SK-N-SH (cell line): ENCODE data around the gene OR10P1. TPM values are rescaled to one million over a fixed set of nuclear protein-coding genes. Genes with fewer than 3 reads are reported as not detected.

ENCODE experiments used
- CTCF ChIA-PET: fragments of 300-600, 350-600 bp; formaldehyde crosslinking; extraction: SDS; loops from one replicate; lab custom pipeline; 2021; lab: Yijun Ruan, JAX
- POLR2A ChIA-PET: fragments of 350-600 bp; sonication (Branson Sonifier 250); formaldehyde crosslinking; extraction: SDS; loops from one replicate; lab custom pipeline; 2020; ENCODE audit warnings: antibody characterized with exemption, inconsistent platforms; lab: Yijun Ruan, JAX
- DNase-seq: peaks from one replicate; pipeline ENCODE4 v3.0.0; 2012
- H2AFZ ChIP-seq: fragments of 200-600 bp; sonication (generic); 2 replicates; pipeline ENCODE4 v1.8.1; 2016; ENCODE audit warnings: antibody characterized with exemption, mild to moderate bottlenecking, low read depth
- H3F3A ChIP-seq: fragments of 200-600 bp; sonication (generic); replicated peaks from 2 replicates; pipeline ENCODE3; 2016; ENCODE audit warnings: antibody characterized with exemption, mild to moderate bottlenecking; ENCODE audit not compliant: insufficient read depth
- H3K27ac ChIP-seq, 2 experiments: fragments of 200-500 bp in 1 of 2; fragments of 200-600 bp in 1 of 2; sonication (Bioruptor generic) in 1 of 2; sonication (generic), shearing (Covaris generic) in 1 of 2; 2 replicates each; pipeline versions ENCODE4 v1.5.1 to v1.6.1; 2014 to 2016; ENCODE audit warnings: low read depth in 2 of 2, inconsistent platforms in 1 of 2, low read length in 1 of 2, mild to moderate bottlenecking in 1 of 2, mixed read lengths in 1 of 2
- H3K27me3 ChIP-seq: fragments of 200-600 bp; sonication (generic), shearing (Covaris generic); 2 replicates; pipeline ENCODE4 v1.6.1; 2016; ENCODE audit warnings: mixed run types; ENCODE audit not compliant: insufficient read depth
- H3K36me3 ChIP-seq, 2 experiments: fragments of 200-500 bp in 1 of 2; fragments of 200-600 bp in 1 of 2; sonication (Bioruptor generic) in 1 of 2; sonication (generic) in 1 of 2; replicated peaks in 1 of 2; 2 replicates each; pipeline versions ENCODE3 to v1.5.1; 2014 to 2016; ENCODE audit warnings: low read length in 1 of 2, mild to moderate bottlenecking in 1 of 2; ENCODE audit not compliant: insufficient read depth in 2 of 2, control insufficient read depth in 1 of 2
- H3K4me1 ChIP-seq, 2 experiments: fragments of 200-500 bp in 1 of 2; fragments of 200-600 bp in 1 of 2; sonication (Bioruptor generic) in 1 of 2; sonication (generic), shearing (Covaris generic) in 1 of 2; 2 replicates each; pipeline versions ENCODE4 v1.5.1 to v1.6.1; 2014 to 2016; ENCODE audit warnings: low read depth in 1 of 2, low read length in 1 of 2, mixed run types in 1 of 2; ENCODE audit not compliant: insufficient read depth in 2 of 2, control insufficient read depth in 1 of 2
- H3K4me2 ChIP-seq: fragments of 200-600 bp; sonication (generic), shearing (Covaris generic); 2 replicates; pipeline ENCODE4 v1.6.1; 2017; ENCODE audit warnings: mixed run types
- H3K4me3 ChIP-seq, 2 experiments: fragments of 200-500 bp in 1 of 2; fragments of 200-600 bp in 1 of 2; sonication (Bioruptor generic) in 1 of 2; sonication (generic), shearing (Covaris generic) in 1 of 2; 2 replicates each; pipeline versions ENCODE4 v1.5.1 to v1.8.1; 2014 to 2016; ENCODE audit warnings: low read depth in 2 of 2, inconsistent platforms in 1 of 2, low read length in 1 of 2, mild to moderate bottlenecking in 1 of 2, mixed read lengths in 1 of 2, moderate library complexity in 1 of 2
- H3K79me2 ChIP-seq: fragments of 200-600 bp; sonication (generic); 2 replicates; pipeline ENCODE4 v1.8.1; 2017; ENCODE audit warnings: mild to moderate bottlenecking; ENCODE audit not compliant: insufficient read depth
- H3K9ac ChIP-seq: fragments of 200-600 bp; sonication (generic); 2 replicates; pipeline ENCODE4 v1.6.1; 2017; ENCODE audit warnings: mixed run types
- H3K9me2 ChIP-seq: fragments of 200-600 bp; sonication (generic); 2 replicates; pipeline ENCODE4 v1.6.1; 2017; ENCODE audit warnings: mixed run types
- H3K9me3 ChIP-seq: fragments of 200-600 bp; sonication (generic); 2 replicates; pipeline ENCODE4 v1.6.1; 2017; ENCODE audit warnings: mixed run types, mild to moderate bottlenecking, moderate library complexity
- H4K20me1 ChIP-seq: fragments of 200-600 bp; sonication (generic); 2 replicates; pipeline ENCODE4 v1.6.1; 2017; ENCODE audit warnings: mild to moderate bottlenecking, mixed run types; ENCODE audit not compliant: insufficient read depth
- CHD2 ChIP-seq: fragments of 150-350 bp; IDR thresholded peaks from 2 replicates; pipeline ENCODE4 v1.6.1; 2018; ENCODE audit warnings: low read length; ENCODE audit not compliant: partially characterized antibody
- CTCF ChIP-seq: fragments of 200-600 bp; sonication (generic); IDR thresholded peaks from 2 replicates; pipeline ENCODE4 v1.6.1; 2017; ENCODE audit warnings: antibody characterized with exemption, mild to moderate bottlenecking, moderate library complexity
- EZH2phosphoT487 ChIP-seq: fragments of 200-600 bp; sonication (generic); IDR thresholded peaks from 2 replicates; pipeline ENCODE4 v1.6.1; 2017; ENCODE audit warnings: low read depth, mixed run types, mild to moderate bottlenecking, antibody characterized with exemption, moderate library complexity, borderline replicate concordance
- FOSL2 ChIP-seq: IDR thresholded peaks from 2 replicates; pipeline ENCODE4 v1.4.0; 2012; ENCODE audit warnings: low read depth, mild to moderate bottlenecking, moderate library complexity, borderline replicate concordance
- GATA2 ChIP-seq: sonication (generic); formaldehyde crosslinking; IDR thresholded peaks from 2 replicates; pipeline ENCODE4 v1.5.0; 2020; ENCODE audit warnings: mild to moderate bottlenecking, missing genetic modification reagents
- MXI1 ChIP-seq: IDR thresholded peaks from 2 replicates; pipeline ENCODE4 v1.6.1; 2012; ENCODE audit warnings: mild to moderate bottlenecking, low read depth, low read length, improper control_type of control experiment
- POLR2AphosphoS5 ChIP-seq: IDR thresholded peaks from 2 replicates; pipeline ENCODE4 v1.6.1; 2012; ENCODE audit warnings: low read depth, low read length
- RAD21 ChIP-seq: IDR thresholded peaks from 2 replicates; pipeline ENCODE4 v1.6.1; 2012; ENCODE audit warnings: mild to moderate bottlenecking, low read length
- RCOR1 ChIP-seq: fragments of 150-350 bp; IDR thresholded peaks from 2 replicates; pipeline ENCODE4 v1.6.1; 2017; ENCODE audit warnings: antibody characterized with exemption, low read length
- SMC3 ChIP-seq: IDR thresholded peaks from 2 replicates; pipeline ENCODE4 v1.6.1; 2012; ENCODE audit warnings: low read depth, low read length, improper control_type of control experiment
- TAF1 ChIP-seq: IDR thresholded peaks from 2 replicates; pipeline ENCODE4 v1.6.1; 2012; ENCODE audit warnings: low read depth, mild to moderate bottlenecking, low read length, moderate library complexity, borderline replicate concordance
- YY1 ChIP-seq: IDR thresholded peaks from 2 replicates; pipeline ENCODE4 v1.4.0; 2012; ENCODE audit warnings: low read depth, mild to moderate bottlenecking
- ZBTB33 ChIP-seq: IDR thresholded peaks from 2 replicates; pipeline ENCODE4 v1.4.0; 2012; ENCODE audit warnings: low read depth, borderline replicate concordance
- WGBS: methylation state at CpG from one replicate; pipeline ENCODE4 v1.1.6; 2017; ENCODE audit warnings: low lambda C conversion rate; 5-methylcytosine and 5-hydroxymethylcytosine counted together
- polyA plus RNA-seq, 3 experiments: library from polyadenylated mRNA; depleted of rRNA; stranded (reverse); fragments of >200 nt; gene quantifications; 2 replicates each; pipeline ENCODE4 v1.2.3, GENCODE V29; 2012
- TF ChIP-seq, protein P1 (sequence below): fragments of 150-350 bp; IDR thresholded peaks from 2 replicates; pipeline ENCODE4 v1.6.1; 2016; ENCODE audit warnings: mild to moderate bottlenecking, low read depth, low read length

Gene OR10P1
- polyA plus RNA-seq, 1 of the 3 experiments (the other 2 are of a cell fraction), result not detected

DNA sequence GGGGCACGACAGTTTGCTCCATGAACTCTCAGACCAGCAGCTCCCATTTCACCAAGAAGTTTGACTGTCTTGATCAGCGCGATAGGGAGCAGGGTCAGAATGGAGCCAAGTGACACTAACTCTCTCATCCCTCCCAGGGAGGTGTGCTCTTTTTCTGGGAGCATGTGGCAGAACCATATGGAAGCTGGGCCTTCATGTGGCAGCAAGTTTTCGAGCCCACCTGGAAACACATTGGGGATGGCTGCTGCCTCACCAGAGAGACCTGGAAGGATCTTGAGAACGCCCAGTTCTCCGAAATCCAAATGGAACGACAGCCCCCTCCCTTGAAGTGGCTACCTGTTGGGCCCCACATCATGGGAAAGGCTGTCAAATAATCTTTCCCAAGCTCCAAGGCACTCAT, 47.0 kb downstream of the OR10P1 start:
- POLR2A ChIA-PET, result no interaction called here
- Histone ChIP-seq H3K4me3 (no peak overlapping the region), H3K27ac (no peak overlapping the region), H2AFZ (no peak overlapping the region), H3K9ac (no peak overlapping the region), H3K4me2 (no peak overlapping the region), H3F3A (peaks cover 4% of the 10 kb centered on the region), H3K9me2 (no peaks in the 10 kb centered on the region), H3K27me3 (peaks cover 45% of the 10 kb centered on the region), H3K4me1 (no peaks in the 10 kb centered on the region; a peak in 1 of 4 replicates), H4K20me1 (no peaks in the 10 kb centered on the region)
- no peak for DNase-seq
- CTCF ChIA-PET, result interaction anchor here (0.7 to 2.0 kb wide), 4 partner anchors 23 to 53 kb away, joined by 3 to 9 read pairs (median 6); no protein-coding TSS in a partner anchor
- 50% methylated on average over 7 of the region's 7 CpGs for WGBS
- TF ChIP-seq GATA2 (CRISPR knock-in tag), result no peak
- no peak for TF ChIP-seq YY1
- TF ChIP-seq, protein P1, sequence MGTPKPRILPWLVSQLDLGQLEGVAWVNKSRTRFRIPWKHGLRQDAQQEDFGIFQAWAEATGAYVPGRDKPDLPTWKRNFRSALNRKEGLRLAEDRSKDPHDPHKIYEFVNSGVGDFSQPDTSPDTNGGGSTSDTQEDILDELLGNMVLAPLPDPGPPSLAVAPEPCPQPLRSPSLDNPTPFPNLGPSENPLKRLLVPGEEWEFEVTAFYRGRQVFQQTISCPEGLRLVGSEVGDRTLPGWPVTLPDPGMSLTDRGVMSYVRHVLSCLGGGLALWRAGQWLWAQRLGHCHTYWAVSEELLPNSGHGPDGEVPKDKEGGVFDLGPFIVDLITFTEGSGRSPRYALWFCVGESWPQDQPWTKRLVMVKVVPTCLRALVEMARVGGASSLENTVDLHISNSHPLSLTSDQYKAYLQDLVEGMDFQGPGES, result no peak
- TF ChIP-seq ZBTB33, result no peak
- no peak for TF ChIP-seq SMC3
- TF ChIP-seq, all 33 proteins: peak for 0
- H3K9me3 ChIP-seq, result no peaks in the 10 kb centered on the region
- no peaks in the 10 kb centered on the region for H3K79me2 ChIP-seq
- no peaks in the 10 kb centered on the region for H3K36me3 ChIP-seq

- Histone ChIP-seq H4K20me1 (no peaks in the 10 kb centered on the region), H3K27me3 (peaks cover 33% of the 10 kb centered on the region; the same call in 1 of the 2 replicates), H3K9me3 (no peaks in the 10 kb centered on the region), H3K36me3 (no peaks in the 10 kb centered on the region), H3K9me2 (no peaks in the 10 kb centered on the region), H3F3A (peaks cover 4% of the 10 kb centered on the region), H3K4me1 (no peaks in the 10 kb centered on the region; a peak in 1 of 4 replicates), H3K79me2 (no peaks in the 10 kb centered on the region), H3K9ac (no peak overlapping the region), H3K4me2 (no peak overlapping the region), H3K27ac (no peak overlapping the region), H2AFZ (no peak overlapping the region), H3K4me3 (no peak overlapping the region)
- 80% methylated on average over 6 of the region's 20 CpGs for WGBS
- ChIA-PET CTCF (interaction anchor here (2.0 kb wide), 1 partner anchor 21 kb away, joined by 8 read pairs; no protein-coding TSS in a partner anchor), POLR2A (no interaction called here)
- TF ChIP-seq CHD2 (no peak), TAF1 (no peak), POLR2AphosphoS5 (no peak), RAD21 (no peak), RCOR1 (no peak), FOSL2 (no peak), CTCF (no peak), SMC3 (no peak), MXI1 (no peak), EZH2phosphoT487 (no peak)
- no peak for DNase-seq
Measured at GRCh38 chr12:55684761-55685370, 48.2 kb downstream of the OR10P1 start.
